Fibroblast of skin of right biceps (primary cell): ENCODE data around the gene THSD4.
"Not testable (repeated sequence)": the region's sequence is repeated elsewhere in the genome, so short reads cannot be mapped to it uniquely, and the experiment has no call there.

ENCODE experiments used
- DNase-seq: peaks from one replicate; pipeline ENCODE4 v3.0.0-alpha.2; 2013

THSD4 gene

GRCh38 chr15:71194286-71194685 lies 79.0 kb downstream of the THSD4 start:
- no peak for DNase-seq

GRCh38 chr15:71195242-71195641 lies 80.0 kb downstream of the THSD4 start:
- DNase-seq = no peak

- DNase-seq = no peak
These were observed 82.3 kb downstream of the THSD4 start for GRCh38 chr15:71197620-71198019.

GRCh38 chr15:71198846-71199245 lies 83.6 kb downstream of the THSD4 start:
- no peak for DNase-seq

GRCh38 chr15:71199384-71200351 lies 84.4 kb downstream of the THSD4 start:
- peak; percentile 55 for DNase-seq

GRCh38 chr15:71201477-71201876 lies 86.2 kb downstream of the THSD4 start:
- DNase-seq = no peak

GRCh38 chr15:71202712-71203111 lies 87.4 kb downstream of the THSD4 start:
- DNase-seq = no peak

- no peak for DNase-seq
These were observed 88.6 kb downstream of the THSD4 start for GRCh38 chr15:71203586-71204474.

GRCh38 chr15:71207141-71207540 lies 91.9 kb downstream of the THSD4 start:
- no peak for DNase-seq

GRCh38 chr15:71212146-71212545 lies 96.9 kb downstream of the THSD4 start:
- DNase-seq = peak; percentile 36

- DNase-seq = not testable (repeated sequence)
These were observed 98.7 kb downstream of the THSD4 start for GRCh38 chr15:71213943-71214342.

GRCh38 chr15:71215126-71215894 lies 100.0 kb downstream of the THSD4 start:
- no peak for DNase-seq

GRCh38 chr15:71218272-71218805 lies 103.1 kb downstream of the THSD4 start:
- no peak for DNase-seq

GRCh38 chr15:71219101-71219500 lies 103.8 kb downstream of the THSD4 start:
- DNase-seq = no peak

GRCh38 chr15:71219645-71220044 lies 104.4 kb downstream of the THSD4 start:
- peak; percentile 65 for DNase-seq

- no peak for DNase-seq
These were observed 105.6 kb downstream of the THSD4 start for GRCh38 chr15:71220828-71221227.

GRCh38 chr15:71221417-71221816 lies 106.1 kb downstream of the THSD4 start:
- DNase-seq = no peak

- DNase-seq = no peak
These were observed 108.2 kb downstream of the THSD4 start for GRCh38 chr15:71223516-71223915.

- no peak for DNase-seq
These were observed 108.8 kb downstream of the THSD4 start for GRCh38 chr15:71224024-71224423.

- peak; percentile 58 for DNase-seq
These were observed 110.6 kb downstream of the THSD4 start for GRCh38 chr15:71225851-71226250.

GRCh38 chr15:71226536-71227455 lies 111.5 kb downstream of the THSD4 start:
- DNase-seq = peak; percentile 70
